Esophagus muscularis mucosa (tissue), 4 donors: Measurements from ENCODE around the gene PDF.

Experiments used
- CTCF ChIP-seq, 3 experiments: fragments of 200-600 bp in 2 of 3; fragments of 450-650 bp in 1 of 3; sonication (generic) in 2 of 3; IDR thresholded peaks; one replicate each; pipeline ENCODE4 v1.5.1; 2017 to 2019; ENCODE audit warnings: antibody characterized with exemption in 3 of 3, mild to moderate bottlenecking in 2 of 3, moderate library complexity in 1 of 3
- EP300 ChIP-seq: sonication (generic); formaldehyde crosslinking; IDR thresholded peaks from one replicate; pipeline ENCODE4 v1.6.1; 2017; ENCODE audit warnings: antibody characterized with exemption
- POLR2A ChIP-seq: fragments of 450-650 bp; IDR thresholded peaks from one replicate; pipeline ENCODE4 v1.6.1; 2017; ENCODE audit warnings: antibody characterized with exemption, moderate library complexity, mild to moderate bottlenecking, low read depth
- POLR2AphosphoS5 ChIP-seq, 2 donors: sonication (generic); formaldehyde crosslinking; IDR thresholded peaks; one replicate each; pipeline ENCODE4 v1.6.1; 2017; ENCODE audit warnings: antibody characterized with exemption in 2 of 2

GRCh38 chr16:69371564-69371963, 41.2 kb upstream of the PDF start:
- TF ChIP-seq CTCF (IDR thresholded peaks at IDR 0.05) (no peak), EP300 (no peak), POLR2AphosphoS5 (IDR thresholded peaks at IDR 0.05) (no peak), POLR2A (no peak)
